ENCODE results near the gene PDE6B.

DNA sequence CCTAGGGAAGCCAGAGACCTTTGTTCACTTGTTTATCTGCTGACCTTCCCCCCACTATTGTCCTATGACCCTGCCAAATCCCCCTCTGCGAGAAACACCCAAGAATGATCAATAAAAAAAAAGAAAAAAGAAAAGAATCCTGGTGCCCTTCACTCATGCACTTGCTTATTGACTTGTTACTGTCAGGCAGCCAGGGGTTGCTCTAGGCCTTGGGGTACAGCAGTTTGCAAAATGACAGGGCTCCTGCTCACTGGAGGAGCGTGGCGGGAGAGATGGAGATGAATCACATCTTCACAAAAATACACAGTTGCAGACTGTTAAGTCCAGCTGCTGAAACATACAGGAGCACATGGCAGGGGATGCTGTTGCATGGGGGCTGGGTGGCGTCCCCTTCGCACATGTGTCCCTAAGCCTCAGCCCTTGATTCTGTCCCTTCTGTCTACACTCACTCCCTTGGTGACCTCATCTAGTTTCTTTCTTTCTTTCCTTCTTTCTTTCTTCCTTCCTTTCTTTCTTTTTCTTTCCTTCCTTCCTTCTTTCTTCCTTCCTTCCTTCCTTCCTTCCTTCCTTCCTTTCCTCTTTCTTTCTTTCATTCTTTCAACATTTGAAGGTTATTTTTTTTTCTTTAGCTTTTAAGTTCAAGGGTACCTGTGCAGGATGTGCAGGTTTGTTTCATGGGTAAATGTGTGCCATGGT lies 32.4 kb upstream of the PDE6B start:
- TF ChIP-seq, protein P1, sequence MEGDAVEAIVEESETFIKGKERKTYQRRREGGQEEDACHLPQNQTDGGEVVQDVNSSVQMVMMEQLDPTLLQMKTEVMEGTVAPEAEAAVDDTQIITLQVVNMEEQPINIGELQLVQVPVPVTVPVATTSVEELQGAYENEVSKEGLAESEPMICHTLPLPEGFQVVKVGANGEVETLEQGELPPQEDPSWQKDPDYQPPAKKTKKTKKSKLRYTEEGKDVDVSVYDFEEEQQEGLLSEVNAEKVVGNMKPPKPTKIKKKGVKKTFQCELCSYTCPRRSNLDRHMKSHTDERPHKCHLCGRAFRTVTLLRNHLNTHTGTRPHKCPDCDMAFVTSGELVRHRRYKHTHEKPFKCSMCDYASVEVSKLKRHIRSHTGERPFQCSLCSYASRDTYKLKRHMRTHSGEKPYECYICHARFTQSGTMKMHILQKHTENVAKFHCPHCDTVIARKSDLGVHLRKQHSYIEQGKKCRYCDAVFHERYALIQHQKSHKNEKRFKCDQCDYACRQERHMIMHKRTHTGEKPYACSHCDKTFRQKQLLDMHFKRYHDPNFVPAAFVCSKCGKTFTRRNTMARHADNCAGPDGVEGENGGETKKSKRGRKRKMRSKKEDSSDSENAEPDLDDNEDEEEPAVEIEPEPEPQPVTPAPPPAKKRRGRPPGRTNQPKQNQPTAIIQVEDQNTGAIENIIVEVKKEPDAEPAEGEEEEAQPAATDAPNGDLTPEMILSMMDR (IDR thresholded peaks at IDR 0.05): no peak
- TF ChIP-seq POLR2A (IDR thresholded peaks at IDR 0.05) (no peak), POLR2AphosphoS5 (IDR thresholded peaks at IDR 0.05; ENCODE audit: insufficient read depth in 1 of 2, low read depth in 1 of 2) (no peak)
